A549 (cell line): ENCODE data around the gene MST1.

Source experiments
- CTCF ChIP-seq: fragments of >200 bp; sonication (Bioruptor Twin); formaldehyde crosslinking; IDR thresholded peaks from 3 replicates; pipeline ENCODE4 v1.5.1; 2016
- MAZ ChIP-seq: fragments of 150-350 bp; IDR thresholded peaks from 2 replicates; pipeline ENCODE4 v1.6.1; 2014; ENCODE audit warnings: antibody characterized with exemption, low read depth, low read length, borderline replicate concordance

- TF ChIP-seq CTCF (no peak), MAZ (no peak)
Measured at GRCh38 chr3:49702672-49703071, 13.4 kb upstream of the MST1 start.
